WTC11 (cell line): ENCODE results near the gene MTHFD1L. TPM values are rescaled to one million over a fixed set of nuclear protein-coding genes. Genes with fewer than 3 reads are reported as not detected.
"Not testable (repeated sequence)": the region's sequence is repeated elsewhere in the genome, so short reads cannot be mapped to it uniquely, and the experiment has no call there.

ENCODE experiments used
- ATAC-seq: fragments of 200-7000 bp; cut with Tn5 transposase; 2 replicates; pipeline ENCODE4 v1.10.0; 2021; ENCODE audit warnings: mild to moderate bottlenecking, moderate library complexity
- CTCF ChIA-PET: fragments of 300-600 bp; sonication (Branson Sonifier 250); formaldehyde crosslinking; loops from one replicate; lab custom pipeline; 2021; ENCODE audit warnings: antibody characterized with exemption; lab: Charles Lee
- POLR2A ChIA-PET: fragments of 350-600 bp; sonication (Branson Sonifier 250); formaldehyde crosslinking; loops from one replicate; lab custom pipeline; 2021; ENCODE audit warnings: antibody characterized with exemption; lab: Charles Lee
- DNase-seq: peaks from one replicate; pipeline ENCODE4 v3.0.0; 2021; ENCODE audit warnings: low spot score
- H3K27ac Mint-ChIP-seq: 2 replicates; pipeline ENCODE4 v1.8.0; 2021; ENCODE audit warnings: mixed read lengths
- H3K27me3 Mint-ChIP-seq: 2 replicates; pipeline ENCODE4 v1.8.0; 2021; ENCODE audit warnings: low read depth, mild to moderate bottlenecking, moderate library complexity, mixed read lengths
- H3K36me3 Mint-ChIP-seq: 2 replicates; pipeline ENCODE4 v1.8.0; 2021; ENCODE audit warnings: mixed read lengths
- H3K4me1 Mint-ChIP-seq: 2 replicates; pipeline ENCODE4 v1.8.0; 2022; ENCODE audit warnings: mixed read lengths
- H3K4me3 Mint-ChIP-seq: 2 replicates; pipeline ENCODE4 v1.8.0; 2021; ENCODE audit warnings: mild to moderate bottlenecking, moderate library complexity, mixed read lengths
- H3K9me3 Mint-ChIP-seq: 2 replicates; pipeline ENCODE4 v1.8.0; 2021; ENCODE audit warnings: mixed read lengths
- ARID4B ChIP-seq: sonication (generic); formaldehyde crosslinking; IDR thresholded peaks from 2 replicates; pipeline ENCODE4 v1.8.0; 2023; ENCODE audit warnings: missing genetic modification reagents, mild to moderate bottlenecking, borderline replicate concordance
- ATF3 ChIP-seq: sonication (generic); formaldehyde crosslinking; conservative IDR thresholded peaks from 2 replicates; pipeline ENCODE4 v1.8.1; 2022; ENCODE audit warnings: mild to moderate bottlenecking, missing genetic modification reagents
- ATF6 ChIP-seq: sonication (generic); formaldehyde crosslinking; IDR thresholded peaks from 2 replicates; pipeline ENCODE4 v1.8.1; 2023; ENCODE audit warnings: mild to moderate bottlenecking, missing genetic modification reagents
- CTCF ChIP-seq: fragments of 200-600 bp; IDR thresholded peaks from 2 replicates; pipeline ENCODE4 v1.8.0; 2022; ENCODE audit warnings: antibody characterized with exemption
- ERG ChIP-seq: fragments of 250-450 bp; sonication (Bioruptor Pico); IDR thresholded peaks from 2 replicates; pipeline ENCODE4 v1.8.0; 2021; ENCODE audit warnings: mild to moderate bottlenecking
- GABPB1 ChIP-seq: sonication (generic); formaldehyde crosslinking; IDR thresholded peaks from 2 replicates; pipeline ENCODE4 v1.8.1; 2023; ENCODE audit warnings: mild to moderate bottlenecking, missing genetic modification reagents
- MLX ChIP-seq: sonication (generic); formaldehyde crosslinking; IDR thresholded peaks from 2 replicates; pipeline ENCODE4 v1.8.1; 2023; ENCODE audit warnings: mild to moderate bottlenecking, missing genetic modification reagents, moderate library complexity
- MYBL2 ChIP-seq: sonication (generic); formaldehyde crosslinking; IDR thresholded peaks from 2 replicates; pipeline ENCODE4 v1.8.1; 2023; ENCODE audit warnings: mild to moderate bottlenecking, moderate library complexity, missing genetic modification reagents
- NFE2L1 ChIP-seq: sonication (generic); formaldehyde crosslinking; IDR thresholded peaks from 2 replicates; pipeline ENCODE4 v1.8.1; 2023; ENCODE audit warnings: missing genetic modification reagents
- NR3C1 ChIP-seq: sonication (generic); formaldehyde crosslinking; conservative IDR thresholded peaks from 2 replicates; pipeline ENCODE4 v1.8.1; 2023; ENCODE audit warnings: low read depth, mild to moderate bottlenecking, missing genetic modification reagents
- RELA ChIP-seq: sonication (generic); formaldehyde crosslinking; IDR thresholded peaks from 2 replicates; pipeline ENCODE4 v1.8.1; 2022; ENCODE audit warnings: missing genetic modification reagents, mild to moderate bottlenecking, borderline replicate concordance
- SOX15 ChIP-seq: fragments of 250-450 bp; sonication (Bioruptor Pico); IDR thresholded peaks from 2 replicates; pipeline ENCODE4 v1.9.0; 2021; ENCODE audit warnings: mild to moderate bottlenecking
- SP1 ChIP-seq: sonication (generic); formaldehyde crosslinking; conservative IDR thresholded peaks from 2 replicates; pipeline ENCODE4 v1.8.1; 2022; ENCODE audit warnings: missing genetic modification reagents
- TEAD4 ChIP-seq: sonication (generic); formaldehyde crosslinking; IDR thresholded peaks from 2 replicates; pipeline ENCODE4 v1.8.0; 2022; ENCODE audit warnings: mild to moderate bottlenecking, missing genetic modification reagents
- ZNF121 ChIP-seq: sonication (generic); formaldehyde crosslinking; IDR thresholded peaks from 2 replicates; pipeline ENCODE4 v1.8.0; 2023; ENCODE audit warnings: missing genetic modification reagents
- ZNF232 ChIP-seq: sonication (generic); formaldehyde crosslinking; IDR thresholded peaks from 2 replicates; pipeline ENCODE4 v1.8.0; 2022; ENCODE audit warnings: mild to moderate bottlenecking, missing genetic modification reagents
- total RNA-seq: library from RNA; stranded (reverse); gene quantifications from 3 replicates; pipeline ENCODE4 v1.2.3, GENCODE V29; 2021

Gene MTHFD1L
- total RNA-seq, 1 experiment from 2014 or later, result 104 TPM

GRCh38 chr6:150822932-150823331 lies 42.6 kb upstream of the MTHFD1L start:
- H3K36me3 Mint-ChIP-seq, result no peaks in the 10 kb centered on the region
- H3K9me3 Mint-ChIP-seq, result no peaks in the 10 kb centered on the region
- CTCF ChIA-PET, result interaction anchor here (0.7 kb wide), 1 partner anchor 741 kb away, joined by 3 read pairs; no protein-coding TSS in a partner anchor

GRCh38 chr6:150826788-150827187 lies 38.7 kb upstream of the MTHFD1L start:
- H3K27me3 Mint-ChIP-seq, result no peaks in the 10 kb centered on the region
- no peak overlapping the region for H3K27ac Mint-ChIP-seq
- DNase-seq, result no peak
- CTCF ChIA-PET, result interaction anchor here (2.3 kb wide), 1 partner anchor 9 kb away, joined by 8 read pairs; no protein-coding TSS in a partner anchor
- H3K4me1 Mint-ChIP-seq, result no peaks in the 10 kb centered on the region
- no peaks in the 10 kb centered on the region for H3K9me3 Mint-ChIP-seq
- H3K4me3 Mint-ChIP-seq, result no peak overlapping the region
- H3K36me3 Mint-ChIP-seq, result no peaks in the 10 kb centered on the region
- no peak for ATAC-seq
- TF ChIP-seq ATF3 (no peak), GABPB1 (CRISPR knock-in tag) (no peak), RELA (CRISPR knock-in tag) (no peak), ARID4B (CRISPR knock-in tag) (no peak), MYBL2 (CRISPR knock-in tag) (no peak), NFE2L1 (CRISPR knock-in tag) (no peak)
- POLR2A ChIA-PET, result no interaction called here

More at GRCh38 chr6:150822932-150823331, 42.6 kb upstream of the MTHFD1L start:
- peaks cover 6% of the 10 kb centered on the region; the same call in 1 of the 2 replicates for H3K4me1 Mint-ChIP-seq
- DNase-seq (no peak), ATAC-seq (no peak)
- no peaks in the 10 kb centered on the region for H3K27me3 Mint-ChIP-seq
- POLR2A ChIA-PET, result no interaction called here
- H3K4me3 Mint-ChIP-seq, result no peak overlapping the region
- no peak overlapping the region for H3K27ac Mint-ChIP-seq
- TF ChIP-seq ERG, result no peak
- TF ChIP-seq SP1 (CRISPR knock-in tag), result no peak
- no peak for TF ChIP-seq MLX (CRISPR knock-in tag)
- no peak for TF ChIP-seq ATF6 (CRISPR knock-in tag)
- no peak for TF ChIP-seq ZNF121
- TF ChIP-seq ZNF232 (CRISPR knock-in tag), result no peak
- TF ChIP-seq SOX15 (CRISPR knock-in tag), result no peak
- no peak for TF ChIP-seq CTCF
- no peak for TF ChIP-seq TEAD4 (CRISPR knock-in tag)
- TF ChIP-seq NR3C1, result no peak

- H3K36me3 Mint-ChIP-seq, H3K9me3 Mint-ChIP-seq, DNase-seq, POLR2A ChIA-PET, CTCF ChIA-PET, H3K4me1 Mint-ChIP-seq, H3K27me3 Mint-ChIP-seq, H3K4me3 Mint-ChIP-seq, ATAC-seq, H3K27ac Mint-ChIP-seq: not testable (repeated sequence)
These were observed 37.4 kb upstream of the MTHFD1L start for GRCh38 chr6:150828107-150828506.
